Neural progenitor cell (in vitro differentiated cells): ENCODE data around the gene EXOC4.

ENCODE experiments used
- CTCF ChIP-seq: fragments of 200-600 bp; sonication (generic); IDR thresholded peaks from 2 replicates; pipeline ENCODE4 v1.5.1; 2017; ENCODE audit warnings: antibody characterized with exemption, mild to moderate bottlenecking
- EZH2 ChIP-seq: fragments of 200-600 bp; sonication (generic); IDR thresholded peaks from 2 replicates; pipeline ENCODE4 v1.6.1; 2017; ENCODE audit warnings: antibody characterized with exemption, mild to moderate bottlenecking, moderate library complexity
- EZH2phosphoT487 ChIP-seq: fragments of 200-600 bp; sonication (generic); IDR thresholded peaks from 2 replicates; pipeline ENCODE4 v1.6.1; 2017; ENCODE audit warnings: antibody characterized with exemption

DNA sequence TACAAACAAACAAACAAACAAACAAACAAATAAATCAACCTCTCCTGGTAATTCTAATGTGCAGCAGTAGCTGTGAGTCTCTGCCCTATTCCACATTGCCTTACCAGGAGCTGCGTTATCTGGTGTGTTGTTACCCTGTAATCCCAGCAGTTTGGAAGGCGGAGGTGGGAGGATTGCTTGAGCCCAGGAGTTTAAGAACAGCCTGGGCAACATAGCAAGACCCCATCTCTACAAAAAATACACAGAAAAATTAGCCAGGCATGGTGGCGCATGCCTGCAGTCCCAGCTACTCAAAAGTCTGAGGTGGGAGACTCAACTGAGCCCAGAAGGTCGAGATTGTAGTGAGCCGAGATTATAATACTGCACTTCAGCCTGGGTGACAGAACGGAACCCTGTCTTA is 192.7 kb downstream of the EXOC4 start:
- TF ChIP-seq CTCF (no peak), EZH2 (no peak), EZH2phosphoT487 (no peak)
